Common myeloid progenitor, CD34-positive (primary cell): ENCODE data around the gene OGT.

ENCODE experiments used
- CTCF ChIA-PET: fragments of 350-600 bp; sonication (Branson Sonifier 250); formaldehyde crosslinking; loops from one replicate; lab custom pipeline; 2021; ENCODE audit warnings: antibody characterized with exemption; lab: Charles Lee
- POLR2A ChIA-PET: fragments of 350-600 bp; sonication (Branson Sonifier 250); formaldehyde crosslinking; loops from one replicate; lab custom pipeline; 2021; ENCODE audit warnings: antibody characterized with exemption; lab: Charles Lee
- DNase-seq, 3 donors: peaks; one replicate each; pipeline versions ENCODE4 v3.0.0 to v3.0.0-alpha.2; 2013
- H3K27ac ChIP-seq, 2 experiments: 1 replicate in 1 of 2; 2 replicates in 1 of 2; pipeline ENCODE4 v1.7.0; 2013; ENCODE audit warnings: inconsistent platforms in 2 of 2, low read length in 2 of 2, mild to moderate bottlenecking in 2 of 2, low read depth in 1 of 2, moderate library complexity in 1 of 2; ENCODE audit not compliant: severe bottlenecking in 2 of 2, insufficient read depth in 1 of 2, poor library complexity in 1 of 2
- H3K27me3 ChIP-seq, 5 experiments: replicated peaks in 2 of 5; 1 replicate in 3 of 5; 2 replicates in 2 of 5; pipeline versions ENCODE4 v1.6.1 to v1.7.0; 2013; ENCODE audit warnings: low read length in 4 of 5, mild to moderate bottlenecking in 2 of 5, moderate library complexity in 2 of 5, inconsistent platforms in 1 of 5; ENCODE audit not compliant: insufficient read depth in 5 of 5, control insufficient read depth in 4 of 5
- H3K36me3 ChIP-seq, 4 experiments: 1 replicate in 2 of 4; 2 replicates in 2 of 4; pipeline versions ENCODE4 v1.6.1 to v1.7.0; 2013; ENCODE audit warnings: low read length in 3 of 4, control low read depth in 1 of 4, mild to moderate bottlenecking in 1 of 4; ENCODE audit not compliant: control insufficient read depth in 4 of 4, insufficient read depth in 4 of 4
- H3K4me1 ChIP-seq, 4 experiments: 1 replicate in 3 of 4; 2 replicates in 1 of 4; pipeline versions ENCODE4 v1.6.1 to v1.7.1; 2013; ENCODE audit warnings: low read length in 3 of 4, mild to moderate bottlenecking in 3 of 4, control low read depth in 1 of 4, inconsistent platforms in 1 of 4, moderate library complexity in 1 of 4; ENCODE audit not compliant: control insufficient read depth in 4 of 4, insufficient read depth in 4 of 4; ENCODE audit errors: control extremely low read depth in 1 of 4
- H3K4me3 ChIP-seq, 7 experiments: 1 replicate in 4 of 7; 2 replicates in 3 of 7; pipeline versions ENCODE4 v1.5.1 to v1.7.0; 2013; ENCODE audit warnings: mild to moderate bottlenecking in 7 of 7, low read length in 6 of 7, moderate library complexity in 6 of 7, inconsistent platforms in 2 of 7, low read depth in 2 of 7, control low read depth in 1 of 7; ENCODE audit not compliant: insufficient read depth in 4 of 7, control insufficient read depth in 1 of 7; ENCODE audit errors: extremely low read depth in 1 of 7
- H3K9me3 ChIP-seq, 5 experiments: 1 replicate in 4 of 5; 2 replicates in 1 of 5; pipeline versions ENCODE4 v1.6.1 to v1.7.1; 2013; ENCODE audit warnings: low read length in 4 of 5, mild to moderate bottlenecking in 2 of 5, inconsistent platforms in 1 of 5, low read depth in 1 of 5, moderate library complexity in 1 of 5; ENCODE audit not compliant: control insufficient read depth in 4 of 5, insufficient read depth in 2 of 5; ENCODE audit errors: control extremely low read depth in 1 of 5
- WGBS: methylation state at CpG from one replicate; pipeline ENCODE4 v1.1.5; 2013; ENCODE audit not compliant: insufficient coverage; 5-methylcytosine and 5-hydroxymethylcytosine counted together

The OGT gene

DNA sequence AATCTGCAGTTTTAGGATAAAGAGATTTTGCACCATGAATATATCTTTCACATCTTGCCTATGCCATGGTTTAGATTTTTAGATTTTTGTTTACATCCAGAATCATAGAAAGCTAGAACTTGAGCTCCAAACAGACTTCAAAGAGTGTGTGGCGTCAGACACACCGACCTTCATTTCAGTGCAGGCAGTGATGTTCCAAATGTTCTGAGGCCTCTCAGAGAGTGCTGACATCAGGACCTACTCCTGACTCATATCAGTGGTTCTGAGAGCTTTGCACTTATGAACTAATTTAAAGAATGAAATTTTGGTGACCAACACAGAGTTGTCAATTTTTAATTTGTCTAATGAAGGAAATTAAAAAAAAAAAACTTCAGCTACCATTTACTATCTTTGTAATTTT is 67.1 kb downstream of the OGT start:
- no peaks in the 10 kb centered on the region for H3K27me3 ChIP-seq
- WGBS: 85% methylated on average over 2 of the region's 2 CpGs
- H3K4me3 ChIP-seq: no peak overlapping the region
- no peak overlapping the region for H3K27ac ChIP-seq
- H3K36me3 ChIP-seq: peaks cover 7 to 41% (median 10%) of the 10 kb centered on the region in 4 experiments
- CTCF ChIA-PET: no interaction called here
- no peaks in the 10 kb centered on the region for H3K9me3 ChIP-seq
- no peaks in the 10 kb centered on the region for H3K4me1 ChIP-seq
- POLR2A ChIA-PET: no interaction called here
- DNase-seq: no peak

DNA sequence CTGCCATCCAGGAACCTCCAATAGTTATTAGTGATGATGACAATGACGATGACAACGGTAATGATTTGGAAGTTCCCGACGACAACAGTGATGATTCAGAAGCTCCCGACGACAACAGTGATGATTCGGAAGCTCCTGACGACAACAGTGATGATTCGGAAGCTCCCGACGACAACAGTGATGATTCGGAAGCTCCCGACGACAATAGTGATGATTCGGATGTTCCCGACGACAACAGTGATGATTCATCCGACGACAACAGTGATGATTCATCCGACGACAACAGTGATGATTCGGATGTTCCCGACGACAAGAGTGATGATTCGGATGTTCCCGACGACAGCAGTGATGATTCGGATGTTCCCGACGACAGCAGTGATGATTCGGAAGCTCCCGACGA is 70.7 kb downstream of the OGT start:
- ChIA-PET CTCF (no interaction called here), POLR2A (no interaction called here)
- no peak overlapping the region for H3K4me3 ChIP-seq
- H3K4me1 ChIP-seq: peaks cover 0 to 8% (median 3%) of the 10 kb centered on the region in 4 experiments
- peaks cover 0 to 5% (median 0%) of the 10 kb centered on the region in 5 experiments for H3K27me3 ChIP-seq
- peaks cover 9 to 43% (median 10%) of the 10 kb centered on the region in 4 experiments for H3K36me3 ChIP-seq
- no peaks in the 10 kb centered on the region for H3K9me3 ChIP-seq
- H3K27ac ChIP-seq: no peak overlapping the region
- 95% methylated on average over 33 of the region's 33 CpGs for WGBS
- DNase-seq: no peak

DNA sequence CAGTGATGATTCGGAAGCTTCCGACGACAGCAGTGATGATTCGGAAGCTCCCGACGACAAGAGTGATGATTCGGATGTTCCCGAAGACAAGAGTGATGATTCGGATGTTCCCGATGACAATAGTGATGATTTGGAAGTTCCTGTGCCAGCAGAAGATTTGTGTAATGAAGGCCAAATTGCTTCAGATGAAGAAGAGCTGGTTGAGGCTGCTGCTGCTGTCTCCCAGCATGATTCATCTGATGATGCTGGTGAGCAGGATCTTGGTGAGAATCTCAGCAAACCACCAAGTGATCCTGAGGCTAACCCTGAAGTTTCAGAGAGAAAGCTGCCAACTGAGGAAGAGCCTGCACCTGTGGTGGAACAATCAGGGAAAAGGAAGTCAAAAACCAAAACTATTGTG is 71.2 kb downstream of the OGT start:
- DNase-seq: no peak
- no peaks in the 10 kb centered on the region for H3K9me3 ChIP-seq
- H3K4me3 ChIP-seq: no peak overlapping the region
- POLR2A ChIA-PET: no interaction called here
- CTCF ChIA-PET: no interaction called here
- peaks cover 0 to 8% (median 3%) of the 10 kb centered on the region in 4 experiments for H3K4me1 ChIP-seq
- peaks cover 9 to 47% (median 12%) of the 10 kb centered on the region in 4 experiments for H3K36me3 ChIP-seq
- 97% methylated on average over 10 of the region's 10 CpGs for WGBS
- H3K27me3 ChIP-seq: peaks cover 0 to 5% (median 0%) of the 10 kb centered on the region in 5 experiments
- no peak overlapping the region for H3K27ac ChIP-seq

- H3K36me3 ChIP-seq: peaks cover 9 to 52% (median 13%) of the 10 kb centered on the region in 4 experiments
- H3K4me1 ChIP-seq: peaks cover 0 to 8% (median 3%) of the 10 kb centered on the region in 4 experiments
- H3K4me3 ChIP-seq: no peak overlapping the region
- POLR2A ChIA-PET: no interaction called here
- CTCF ChIA-PET: interaction anchor here (0.9 kb wide), 1 partner anchor 48 kb away, joined by 3 read pairs; no protein-coding TSS in a partner anchor
- no peaks in the 10 kb centered on the region for H3K9me3 ChIP-seq
- H3K27me3 ChIP-seq: peaks cover 0 to 5% (median 0%) of the 10 kb centered on the region in 5 experiments
- DNase-seq: no peak
- WGBS: 88% methylated on average over 4 of the region's 8 CpGs
- H3K27ac ChIP-seq: no peak overlapping the region
These were observed 72.1 kb downstream of the OGT start for GRCh38 chrX:71604796-71605568.

GRCh38 chrX:71606536-71607216 is 73.8 kb downstream of the OGT start:
- H3K36me3 ChIP-seq: peaks cover 7 to 59% (median 20%) of the 10 kb centered on the region in 4 experiments
- no peaks in the 10 kb centered on the region for H3K9me3 ChIP-seq
- POLR2A ChIA-PET: no interaction called here

GRCh38 chrX:71607488-71607887 is 74.6 kb downstream of the OGT start:
- CTCF ChIA-PET: no interaction called here
- WGBS: 93% methylated on average over 2 of the region's 2 CpGs
- no peak for DNase-seq

More at GRCh38 chrX:71606536-71607216, 73.8 kb downstream of the OGT start:
- peak in 1 of 3 donors; percentile 15 for DNase-seq
- WGBS: 70% methylated on average over 7 of the region's 9 CpGs
- Histone ChIP-seq H3K27ac (no peak overlapping the region), H3K27me3 (peaks cover 0 to 5% (median 0%) of the 10 kb centered on the region in 5 experiments), H3K4me3 (no peak overlapping the region), H3K4me1 (peaks cover 0 to 8% (median 3%) of the 10 kb centered on the region in 4 experiments)
- CTCF ChIA-PET: no interaction called here

More at GRCh38 chrX:71607488-71607887, 74.6 kb downstream of the OGT start:
- POLR2A ChIA-PET: no interaction called here
- Histone ChIP-seq H3K27ac (no peak overlapping the region), H3K27me3 (peaks cover 0 to 5% (median 0%) of the 10 kb centered on the region in 5 experiments), H3K4me3 (no peak overlapping the region), H3K36me3 (peaks cover 7 to 57% (median 20%) of the 10 kb centered on the region in 4 experiments), H3K9me3 (no peaks in the 10 kb centered on the region), H3K4me1 (peaks cover 0 to 8% (median 3%) of the 10 kb centered on the region in 4 experiments)
